Astrocyte of the spinal cord (primary cell): ENCODE measurements around the gene PRR23A.
"Not testable (repeated sequence)": the region's sequence is repeated elsewhere in the genome, so short reads cannot be mapped to it uniquely, and the experiment has no call there.

Experiments used
- DNase-seq: peaks from one replicate; pipeline ENCODE4 v3.0.0; 2011; ENCODE audit warnings: low read depth, low spot score
- H3K4me3 ChIP-seq: 2 replicates; pipeline ENCODE4 v1.5.1; 2011; ENCODE audit warnings: low read depth, mild to moderate bottlenecking, low read length, moderate library complexity
- CTCF ChIP-seq: IDR thresholded peaks from 2 replicates; pipeline ENCODE4 v1.5.1; 2012; ENCODE audit warnings: low read depth, mild to moderate bottlenecking, low read length, inconsistent platforms
- in situ Hi-C: cut with HindIII; loops from 2 replicates; pipeline ENCODE4 v1.10.0; 2017; ENCODE audit warnings: low sequenced_read_pairs

The PRR23A gene

GRCh38 chr3:139032326-139033002 lies 26.4 kb upstream of the PRR23A start:
- TF ChIP-seq CTCF, result no peak
- in situ Hi-C loops, result no loop called here
- DNase-seq, result no peak
- H3K4me3 ChIP-seq, result no peak overlapping the region

- H3K4me3 ChIP-seq, DNase-seq, in situ Hi-C loops: not testable (repeated sequence)
These were observed 24.5 kb upstream of the PRR23A start for GRCh38 chr3:139030576-139030975.

- DNase-seq, result no peak
- H3K4me3 ChIP-seq, result no peak overlapping the region
- in situ Hi-C loops, result no loop called here
- TF ChIP-seq CTCF, result no peak
These were observed 18.9 kb upstream of the PRR23A start for GRCh38 chr3:139024968-139025367.

GRCh38 chr3:139020868-139021234 lies 14.8 kb upstream of the PRR23A start, which contains the start of gene PRR23B:
Gene PRR23B (minus strand): TSS chr3:139020926. CDS start chr3:139020661, 265 bp downstream.
- in situ Hi-C loops, result no loop called here
- peak; percentile 22 for TF ChIP-seq CTCF

GRCh38 chr3:139020036-139020867 lies 14.2 kb upstream of the PRR23A start:
- DNase-seq, result no peak
- no peak for TF ChIP-seq CTCF
- in situ Hi-C loops, result no loop called here
- H3K4me3 ChIP-seq, result no peak overlapping the region

More at GRCh38 chr3:139020868-139021234, 14.8 kb upstream of the PRR23A start, which contains the start of gene PRR23B:
- no peak within 1 kb of the TSS for H3K4me3 ChIP-seq
- DNase-seq, result no peak

- TF ChIP-seq CTCF, result no peak
- no peak overlapping the region for H3K4me3 ChIP-seq
- in situ Hi-C loops, result no loop called here
- DNase-seq, result no peak
These were observed 10.5 kb upstream of the PRR23A start for GRCh38 chr3:139016430-139017048.
